Stimulated activated CD8-positive, alpha-beta memory T cell treated with anti-CD3 and anti-CD28 coated beads, Interleukin-15, amount 100 ng/mL, for 1 hour (primary cell): ENCODE results near the gene ATP8A2.
"Not testable (repeated sequence)": the region's sequence is repeated elsewhere in the genome, so short reads cannot be mapped to it uniquely, and the experiment has no call there.

ENCODE experiments used
- DNase-seq: peaks from one replicate; pipeline ENCODE4 v3.0.0-alpha.2; 2020; ENCODE audit warnings: low read depth

Gene ATP8A2

DNA sequence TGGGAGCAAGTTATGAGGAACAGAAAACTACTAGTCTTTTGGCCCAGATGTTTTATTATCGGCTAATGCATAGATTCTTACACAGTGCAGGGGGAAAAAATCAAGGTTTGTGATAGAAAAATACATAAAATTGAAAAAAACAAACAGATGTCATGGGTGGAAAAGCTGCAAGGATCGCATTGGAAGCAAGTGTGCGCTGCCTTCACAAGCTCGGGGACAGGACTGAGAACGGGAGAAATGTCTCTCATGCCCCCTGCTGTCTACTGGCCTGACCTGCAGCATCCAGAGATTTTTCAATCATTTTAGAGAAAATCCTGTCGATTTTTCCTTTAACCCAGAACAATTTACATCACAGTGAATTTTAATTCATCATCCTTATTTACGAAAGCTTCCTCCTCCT lies 700.6 kb downstream of the ATP8A2 start:
- not testable (repeated sequence) for DNase-seq

DNA sequence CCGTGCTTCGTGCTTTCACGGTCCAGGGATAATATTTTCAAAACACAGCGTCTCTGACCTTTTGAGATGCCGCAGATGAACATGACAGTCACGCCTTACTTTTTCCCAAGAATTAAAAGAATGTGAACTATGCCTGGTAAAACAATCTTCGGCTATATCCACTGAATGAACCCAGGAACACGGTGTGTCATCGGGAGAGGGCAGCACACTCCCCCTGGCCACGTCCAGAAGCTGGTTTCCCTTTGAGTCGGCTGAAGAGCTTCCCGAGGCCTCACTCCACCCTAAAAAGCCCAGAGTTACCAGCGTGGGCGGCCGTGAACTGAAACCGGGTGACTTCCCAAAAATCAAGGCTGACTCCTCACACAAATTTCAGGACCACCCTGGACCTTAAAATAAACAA lies 702.9 kb downstream of the ATP8A2 start:
- no peak for DNase-seq
